Activated CD8-positive, alpha-beta T cell treated with anti-CD3 and anti-CD28 coated beads for 36 hours (primary cell): ENCODE data around the gene PTGER4. TPM values are rescaled to one million over a fixed set of nuclear protein-coding genes. Genes with fewer than 3 reads are reported as not detected.
A peak's percentile ranks its signal among the peaks of the same experiment; 100 is the strongest.

ENCODE experiments used
- ATAC-seq: fragments of 200-7000 bp; cut with Tn5 transposase; one replicate; pipeline ENCODE4 v1.10.0; 2021; ENCODE audit warnings: mild to moderate bottlenecking, moderate library complexity
- CTCF ChIA-PET: fragments of 350-600 bp; sonication (Branson Sonifier 250); formaldehyde crosslinking; loops from one replicate; lab custom pipeline; 2021; ENCODE audit warnings: antibody characterized with exemption; lab: Charles Lee
- POLR2A ChIA-PET: fragments of 350-600 bp; sonication (Branson Sonifier 250); formaldehyde crosslinking; loops from one replicate; lab custom pipeline; 2021; ENCODE audit warnings: antibody characterized with exemption; lab: Charles Lee
- DNase-seq: peaks from one replicate; pipeline ENCODE4 v3.0.0-alpha.2; 2020
- H3K27ac Mint-ChIP-seq: one replicate; pipeline ENCODE4 v1.8.0; 2021; ENCODE audit warnings: mild to moderate bottlenecking, mixed read lengths
- H3K27me3 Mint-ChIP-seq: one replicate; pipeline ENCODE4 v1.8.0; 2021; ENCODE audit warnings: mixed read lengths
- H3K36me3 Mint-ChIP-seq: one replicate; pipeline ENCODE4 v1.8.0; 2021; ENCODE audit warnings: low read depth, mixed read lengths
- H3K4me1 Mint-ChIP-seq: one replicate; pipeline ENCODE4 v1.8.0; 2021; ENCODE audit warnings: low read depth, mixed read lengths
- H3K4me3 Mint-ChIP-seq: one replicate; pipeline ENCODE4 v1.8.0; 2021; ENCODE audit warnings: mild to moderate bottlenecking, moderate library complexity, mixed read lengths
- H3K9me3 Mint-ChIP-seq: one replicate; pipeline ENCODE4 v1.8.0; 2021; ENCODE audit warnings: mixed read lengths
- intact Hi-C: fragments of 100-400 bp; cut with micrococcal nuclease; formaldehyde crosslinking; loops from one replicate; pipeline ENCODE4 v1.10.0; 2022
- total RNA-seq, 2 experiments: library from RNA; stranded (reverse); gene quantifications; one replicate each; pipeline ENCODE4 v1.2.3, GENCODE V29; 2021
- TF ChIP-seq, protein P1 (sequence below): fragments of 200-600 bp; IDR thresholded peaks from one replicate; pipeline ENCODE4 v1.8.0; 2022; ENCODE audit warnings: antibody characterized with exemption, mild to moderate bottlenecking

PTGER4 gene
- total RNA-seq, 2 experiments from 2014 or later, result 62.8 to 62.9 TPM

DNA sequence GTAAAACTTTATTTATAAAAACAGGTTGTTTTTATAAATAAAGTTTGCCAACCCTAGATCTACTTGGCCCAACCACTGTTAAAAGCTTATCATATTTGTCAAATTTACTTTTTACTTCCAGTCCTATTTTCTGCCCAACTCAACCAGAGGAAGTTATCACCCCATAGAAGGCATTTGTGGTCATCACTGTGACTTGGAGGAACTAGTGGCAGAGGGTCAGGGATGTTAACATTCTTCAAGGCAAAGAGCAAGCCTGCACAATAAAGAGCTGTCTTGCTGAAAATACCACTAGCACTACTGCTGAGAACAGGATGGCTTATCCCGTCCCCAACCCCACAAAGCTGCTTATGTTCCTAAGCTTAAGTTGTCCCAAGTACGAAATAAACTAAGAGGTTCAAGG lies 53.7 kb downstream of the PTGER4 start:
- no peaks in the 10 kb centered on the region for H3K27me3 Mint-ChIP-seq
- ATAC-seq (no peak), DNase-seq (no peak)
- intact Hi-C loops, result loop anchor here (10.0 kb wide), 2 partner anchors 1019 to 1149 kb away; no protein-coding TSS in a partner anchor
- no peak overlapping the region for H3K27ac Mint-ChIP-seq
- CTCF ChIA-PET, result interaction anchor here (0.5 to 3.7 kb wide), 8 partner anchors 19 to 1019 kb away, joined by 3 to 17 read pairs (median 4); no protein-coding TSS in a partner anchor
- TF ChIP-seq, protein P1, sequence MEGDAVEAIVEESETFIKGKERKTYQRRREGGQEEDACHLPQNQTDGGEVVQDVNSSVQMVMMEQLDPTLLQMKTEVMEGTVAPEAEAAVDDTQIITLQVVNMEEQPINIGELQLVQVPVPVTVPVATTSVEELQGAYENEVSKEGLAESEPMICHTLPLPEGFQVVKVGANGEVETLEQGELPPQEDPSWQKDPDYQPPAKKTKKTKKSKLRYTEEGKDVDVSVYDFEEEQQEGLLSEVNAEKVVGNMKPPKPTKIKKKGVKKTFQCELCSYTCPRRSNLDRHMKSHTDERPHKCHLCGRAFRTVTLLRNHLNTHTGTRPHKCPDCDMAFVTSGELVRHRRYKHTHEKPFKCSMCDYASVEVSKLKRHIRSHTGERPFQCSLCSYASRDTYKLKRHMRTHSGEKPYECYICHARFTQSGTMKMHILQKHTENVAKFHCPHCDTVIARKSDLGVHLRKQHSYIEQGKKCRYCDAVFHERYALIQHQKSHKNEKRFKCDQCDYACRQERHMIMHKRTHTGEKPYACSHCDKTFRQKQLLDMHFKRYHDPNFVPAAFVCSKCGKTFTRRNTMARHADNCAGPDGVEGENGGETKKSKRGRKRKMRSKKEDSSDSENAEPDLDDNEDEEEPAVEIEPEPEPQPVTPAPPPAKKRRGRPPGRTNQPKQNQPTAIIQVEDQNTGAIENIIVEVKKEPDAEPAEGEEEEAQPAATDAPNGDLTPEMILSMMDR, result no peak
- H3K4me1 Mint-ChIP-seq, result peaks cover 31% of the 10 kb centered on the region
- H3K36me3 Mint-ChIP-seq, result peaks cover 13% of the 10 kb centered on the region
- H3K4me3 Mint-ChIP-seq, result no peak overlapping the region
- H3K9me3 Mint-ChIP-seq, result no peaks in the 10 kb centered on the region
- POLR2A ChIA-PET, result interaction anchor here (1.0 kb wide), 1 partner anchor 42 kb away, joined by 3 read pairs; no protein-coding TSS in a partner anchor

- TF ChIP-seq, protein P1, result no peak
- Mint-ChIP-seq H3K9me3 (peaks cover 3% of the 10 kb centered on the region), H3K27me3 (no peaks in the 10 kb centered on the region), H3K4me3 (no peak overlapping the region), H3K4me1 (peaks cover 31% of the 10 kb centered on the region), H3K36me3 (peaks cover 16% of the 10 kb centered on the region), H3K27ac (no peak overlapping the region)
- ChIA-PET POLR2A (interaction anchor here (1.0 kb wide), 1 partner anchor 42 kb away, joined by 3 read pairs; no protein-coding TSS in a partner anchor), CTCF (interaction anchor here (0.5 to 3.7 kb wide), 9 partner anchors 20 to 1020 kb away, joined by 3 to 17 read pairs (median 5); no protein-coding TSS in a partner anchor)
- intact Hi-C loops, result loop anchor here (10.0 kb wide), 2 partner anchors 1019 to 1149 kb away; no protein-coding TSS in a partner anchor
- DNase-seq (no peak), ATAC-seq (no peak)
Observed at GRCh38 chr5:40733879-40734563, 54.3 kb downstream of the PTGER4 start.

GRCh38 chr5:40734986-40735385 lies 55.3 kb downstream of the PTGER4 start:
- ChIA-PET POLR2A (no interaction called here), CTCF (interaction anchor here (1.0 to 3.7 kb wide), 7 partner anchors 13 to 1021 kb away, joined by 3 to 17 read pairs (median 5); no protein-coding TSS in a partner anchor)
- peaks cover 31% of the 10 kb centered on the region for H3K4me1 Mint-ChIP-seq
- H3K27me3 Mint-ChIP-seq, result no peaks in the 10 kb centered on the region
- no peak overlapping the region for H3K4me3 Mint-ChIP-seq
- no peak for ATAC-seq
- peak overlapping the region; percentile 16 for H3K27ac Mint-ChIP-seq
- DNase-seq, result no peak
- TF ChIP-seq, protein P1, result no peak
- intact Hi-C loops, result loop anchor here (5.0 to 10.0 kb wide), 4 partner anchors 48 to 1150 kb away; no protein-coding TSS in a partner anchor
- H3K36me3 Mint-ChIP-seq, result peaks cover 22% of the 10 kb centered on the region
- peaks cover 5% of the 10 kb centered on the region for H3K9me3 Mint-ChIP-seq

DNA sequence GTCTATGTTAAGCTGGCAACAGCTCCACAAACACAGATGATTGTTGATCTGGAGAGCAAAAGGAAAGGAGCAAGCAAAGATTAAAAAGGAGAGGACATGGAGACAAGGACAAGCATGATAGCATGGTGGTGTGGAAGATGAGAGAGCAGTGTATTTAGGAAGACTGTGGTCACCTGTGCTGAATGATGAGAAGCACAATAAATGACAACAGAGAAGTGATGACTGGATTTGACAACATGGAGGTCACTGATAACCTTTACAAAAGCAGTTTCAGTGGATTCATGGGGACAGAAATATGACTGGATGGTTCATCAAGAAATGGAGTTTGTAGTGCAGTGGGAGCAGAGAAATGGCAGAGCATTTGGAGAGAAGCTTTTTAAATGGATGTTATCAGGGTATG lies 55.9 kb downstream of the PTGER4 start:
- Mint-ChIP-seq H3K36me3 (peaks cover 24% of the 10 kb centered on the region), H3K4me1 (peaks cover 27% of the 10 kb centered on the region), H3K9me3 (peaks cover 8% of the 10 kb centered on the region), H3K4me3 (no peak overlapping the region), H3K27me3 (no peaks in the 10 kb centered on the region), H3K27ac (no peak overlapping the region)
- ChIA-PET CTCF (interaction anchor here (0.9 to 3.7 kb wide), 10 partner anchors 12 to 1022 kb away, joined by 3 to 17 read pairs (median 4); no protein-coding TSS in a partner anchor), POLR2A (interaction anchor here (0.7 kb wide), 1 partner anchor 44 kb away, joined by 3 read pairs; no protein-coding TSS in a partner anchor)
- ATAC-seq (no peak), DNase-seq (no peak)
- intact Hi-C loops, result loop anchor here (2.0 to 10.0 kb wide), 5 partner anchors 48 to 1151 kb away; no protein-coding TSS in a partner anchor
- TF ChIP-seq, protein P1, result no peak
